HT1080 (cell line): Measurements from ENCODE around the gene KLHDC8A. TPM values are rescaled to one million over a fixed set of nuclear protein-coding genes. Genes with fewer than 3 reads are reported as not detected.
A peak's percentile ranks its signal among the peaks of the same experiment; 100 is the strongest.

ENCODE experiments used
- DNase-seq: peaks from one replicate; pipeline ENCODE4 v3.0.0-alpha.2; 2015; ENCODE audit warnings: low read depth
- total RNA-seq: library from RNA; depleted of rRNA; stranded (reverse); fragments of >200 nt; shearing (Covaris generic); gene quantifications from 2 replicates; pipeline ENCODE4 v1.2.3, GENCODE V29; 2014

KLHDC8A gene
- total RNA-seq, 1 experiment from 2014 or later, result not detected

DNA sequence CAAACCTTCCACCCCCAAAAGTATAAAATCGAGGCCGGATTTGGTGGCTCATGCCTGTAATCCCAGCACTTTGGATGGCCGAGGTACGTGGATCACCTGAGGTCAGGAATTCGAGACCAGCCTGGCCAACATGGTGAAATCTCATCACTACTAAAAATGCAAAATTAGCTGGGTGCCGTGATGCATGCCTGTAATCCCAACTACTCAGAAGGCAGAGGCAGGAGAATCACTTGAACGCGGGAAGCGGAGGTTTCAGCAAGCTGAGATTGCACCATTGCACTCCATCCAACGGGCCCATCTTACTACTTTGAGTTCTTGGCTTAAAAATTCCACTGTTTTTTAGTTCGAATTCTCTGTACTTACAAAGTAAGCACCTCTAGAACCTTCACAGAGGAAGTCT lies 11.0 kb downstream of the KLHDC8A start:
- DNase-seq, result no peak

DNA sequence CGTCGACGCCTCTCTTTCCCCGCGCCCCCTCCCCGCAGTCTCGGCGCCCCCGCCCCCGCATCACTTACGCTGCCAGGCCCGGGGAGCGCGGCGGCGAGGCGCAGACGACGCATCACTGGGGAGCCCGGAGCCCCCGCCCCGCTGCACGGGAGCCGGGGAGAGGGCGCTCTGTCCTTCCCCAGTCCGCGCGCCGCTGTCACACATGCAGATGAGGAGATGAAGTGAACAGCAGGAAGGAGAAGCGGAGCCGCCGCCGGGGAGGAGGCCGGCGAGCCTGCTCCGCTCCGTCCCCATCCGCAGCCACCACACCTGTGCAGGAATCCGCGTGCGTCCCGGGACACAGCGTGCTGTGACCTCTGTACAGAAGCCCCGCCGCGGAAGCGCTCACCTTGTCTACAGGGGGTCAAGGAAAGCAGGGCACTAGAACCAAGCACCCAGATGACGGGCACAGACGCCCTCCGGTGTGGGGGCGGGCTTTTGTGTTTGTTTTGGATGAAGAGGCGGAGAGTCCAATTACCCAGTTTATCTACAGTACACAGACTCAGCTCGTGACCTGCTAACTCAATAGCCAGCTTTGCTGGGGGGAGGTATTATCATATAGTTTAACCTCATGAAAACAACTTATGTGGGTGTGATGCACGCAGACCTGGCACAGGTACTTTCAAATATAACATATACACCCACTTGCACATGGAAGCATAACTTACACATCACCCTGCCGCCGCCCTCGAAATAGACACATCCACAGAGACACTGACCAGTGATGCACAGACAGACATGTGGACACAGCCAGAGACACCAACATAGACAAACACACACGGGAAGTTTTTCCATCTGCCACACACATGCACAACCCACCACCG lies 12.4 kb downstream of the KLHDC8A start:
- no peak for DNase-seq

GRCh38 chr1:205343431-205344065 lies 13.2 kb downstream of the KLHDC8A start:
- no peak for DNase-seq

DNA sequence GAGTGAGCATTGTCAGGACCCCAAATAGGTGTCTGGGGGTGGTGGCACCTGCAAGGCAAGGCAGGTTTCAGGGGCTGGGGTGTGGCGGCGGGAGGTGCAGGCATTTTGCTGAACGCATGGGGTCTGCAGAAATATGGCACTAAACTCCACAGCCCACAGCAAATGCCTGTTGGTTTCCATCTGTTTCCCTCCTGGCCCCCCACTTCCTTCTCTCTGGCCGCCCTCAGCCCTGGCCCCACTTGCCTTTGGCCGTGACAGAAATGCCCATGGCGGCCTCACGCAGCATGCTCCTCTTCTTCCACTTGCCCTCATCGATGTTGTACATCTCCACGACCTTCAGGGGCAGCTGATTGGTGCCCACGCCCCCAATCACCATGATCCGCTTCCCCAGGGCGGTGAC lies 13.7 kb downstream of the KLHDC8A start:
- no peak for DNase-seq

DNA sequence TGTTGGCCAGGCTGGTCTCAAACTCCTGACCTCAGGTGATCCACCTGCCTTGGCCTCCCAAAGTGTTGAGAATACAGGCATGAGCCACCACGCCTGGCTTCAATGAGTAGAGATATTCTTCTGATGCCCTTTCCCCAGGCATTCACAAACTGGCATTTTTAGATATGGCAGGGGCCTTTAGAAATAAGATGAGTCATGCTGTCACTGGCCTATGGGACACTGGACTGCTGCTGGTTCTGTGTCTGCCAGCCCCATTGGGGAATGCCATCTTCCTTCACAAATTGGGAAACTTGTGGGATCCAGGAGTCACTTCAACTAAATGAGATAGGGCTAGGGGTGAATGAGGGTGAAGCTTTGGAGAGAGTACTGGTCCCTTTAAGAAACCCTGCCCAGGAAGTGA lies 16.0 kb downstream of the KLHDC8A start:
- no peak for DNase-seq

GRCh38 chr1:205339717-205340116 lies 17.0 kb downstream of the KLHDC8A start:
- no peak for DNase-seq

- no peak for DNase-seq
These were observed 17.5 kb downstream of the KLHDC8A start for GRCh38 chr1:205339197-205339702.

- DNase-seq, result no peak
These were observed 18.7 kb downstream of the KLHDC8A start for GRCh38 chr1:205338011-205338410.

DNA sequence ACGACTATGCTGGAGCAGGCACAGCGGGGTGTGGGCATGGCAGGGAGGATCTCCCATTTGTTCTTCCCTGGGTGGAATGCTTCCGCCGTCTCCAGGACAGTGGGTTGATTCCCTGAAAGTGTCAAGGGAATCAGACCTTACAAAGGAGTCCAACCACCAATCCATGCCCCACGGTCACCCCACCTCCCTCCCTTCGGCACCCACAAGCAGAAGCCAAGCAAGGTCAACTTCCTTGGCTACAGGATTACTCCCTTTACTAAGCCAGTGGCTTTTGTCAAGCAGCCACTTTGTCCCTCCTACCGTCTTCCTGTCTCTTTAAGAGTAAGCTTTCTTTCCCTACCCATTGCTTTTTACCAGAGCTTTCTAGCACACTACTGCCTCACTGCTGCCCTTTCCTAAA lies 19.2 kb downstream of the KLHDC8A start:
- no peak for DNase-seq

DNA sequence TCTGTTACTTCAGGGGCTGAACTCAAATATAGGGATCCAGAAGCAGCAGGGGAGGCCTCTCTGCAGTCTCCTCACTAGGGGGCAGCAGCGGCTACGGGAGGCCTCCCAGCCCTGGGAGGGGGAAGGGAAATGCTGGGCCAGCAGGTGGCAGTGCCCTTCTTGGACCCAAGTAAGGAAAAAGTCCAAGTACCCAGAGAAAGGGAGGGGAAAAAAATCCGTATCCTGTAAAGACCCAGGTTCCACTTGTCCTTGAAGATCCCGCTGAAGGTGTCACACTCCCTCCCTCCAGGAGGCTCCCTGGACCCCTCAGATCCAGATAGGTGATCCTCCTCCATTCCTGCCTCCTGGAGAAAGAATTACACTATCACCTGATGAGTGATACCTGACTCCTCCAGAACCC lies 21.0 kb downstream of the KLHDC8A start:
- peak; percentile 74 for DNase-seq

GRCh38 chr1:205332015-205332791 lies 24.5 kb downstream of the KLHDC8A start:
- no peak for DNase-seq

DNA sequence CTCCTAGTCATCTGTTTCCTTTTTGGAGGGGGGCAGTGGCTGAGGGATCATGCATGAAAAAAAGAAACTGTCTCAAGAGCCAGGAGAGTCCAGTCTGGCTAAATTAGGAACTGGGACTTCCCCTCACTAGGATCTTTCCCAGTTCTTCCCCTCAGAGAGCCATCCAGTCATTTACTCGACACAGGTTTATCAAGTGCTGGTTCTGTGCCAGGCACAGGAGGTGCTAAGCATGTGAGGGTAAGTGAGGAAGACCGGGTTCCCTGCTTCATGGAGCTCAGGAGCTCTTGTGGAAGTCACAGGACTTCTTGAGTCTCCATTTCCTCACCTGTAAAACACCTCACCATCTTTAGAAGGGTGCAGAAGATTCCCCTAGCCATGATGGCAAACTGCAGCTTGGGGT lies 26.6 kb downstream of the KLHDC8A start:
- no peak for DNase-seq

DNA sequence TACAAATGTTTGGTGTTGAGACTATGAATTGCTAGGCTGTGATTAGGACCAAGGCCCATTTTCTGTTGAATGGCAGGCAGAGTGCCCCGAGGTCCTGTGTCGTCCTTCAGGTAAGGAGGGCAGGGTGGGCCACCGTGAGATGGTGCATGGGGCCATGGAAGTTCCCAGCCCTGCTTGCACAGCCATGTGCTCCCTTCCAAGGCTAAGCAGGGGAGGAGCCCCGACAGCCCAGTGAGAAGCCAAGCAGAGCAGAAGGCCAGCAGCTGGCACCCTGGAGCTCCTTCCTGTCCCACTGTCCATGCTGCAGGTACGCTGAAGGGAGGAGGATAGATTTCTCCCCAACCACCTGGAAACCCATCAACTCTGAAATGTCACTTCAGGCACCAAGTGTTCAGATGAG lies 27.0 kb downstream of the KLHDC8A start:
- DNase-seq, result no peak

DNA sequence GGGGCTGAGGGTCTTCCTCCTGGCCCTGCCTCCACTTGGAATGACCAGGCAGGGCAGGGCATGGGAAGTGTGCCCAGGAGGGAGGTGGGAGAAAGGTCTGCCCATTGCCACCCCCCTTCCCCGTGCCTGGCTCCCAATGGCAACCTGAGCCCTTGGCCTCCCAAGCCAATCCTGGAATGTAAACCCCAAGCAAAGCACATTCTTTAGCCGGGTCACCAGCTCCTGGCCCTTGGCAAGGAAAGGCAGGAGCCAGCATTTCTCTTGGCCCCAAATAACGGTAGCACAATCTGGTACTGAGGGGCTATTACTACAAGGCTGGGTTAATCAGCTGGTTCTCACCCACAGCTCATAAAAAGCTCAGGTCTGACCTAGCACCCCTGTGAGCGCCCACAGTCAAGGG lies 28.2 kb downstream of the KLHDC8A start:
- DNase-seq, result no peak

DNA sequence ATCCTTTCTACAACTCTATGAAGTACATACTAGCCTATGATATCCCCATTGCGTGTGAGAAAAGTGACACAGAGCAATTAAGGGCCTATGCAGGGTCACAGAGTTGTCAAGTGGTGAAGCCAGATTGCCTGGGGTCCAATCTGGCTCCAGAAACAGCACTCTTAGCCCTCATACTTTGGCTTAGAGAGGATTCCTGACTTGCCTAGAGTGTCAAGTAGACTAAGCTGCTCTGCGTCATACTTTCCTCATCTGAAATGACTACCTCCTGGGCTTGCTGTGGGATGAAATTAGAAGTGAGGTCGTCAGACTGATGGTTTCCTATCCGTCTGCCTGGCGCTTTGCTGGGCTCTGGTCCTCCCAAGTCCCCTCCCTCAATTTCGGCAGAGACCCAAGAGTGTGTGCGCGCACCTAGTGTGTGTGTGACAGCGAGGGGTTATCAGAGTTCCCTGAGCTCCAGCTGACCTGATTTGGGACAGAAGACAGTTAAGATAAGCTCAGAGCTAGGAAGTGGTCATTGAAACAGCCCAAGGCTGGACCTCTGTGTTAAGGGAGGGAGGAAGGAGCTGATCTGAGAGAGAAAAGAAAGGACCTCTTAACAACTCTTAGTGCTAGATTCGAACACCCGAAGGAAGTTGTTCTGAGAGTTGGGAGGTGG lies 29.8 kb downstream of the KLHDC8A start:
- DNase-seq, result peak; percentile 36

DNA sequence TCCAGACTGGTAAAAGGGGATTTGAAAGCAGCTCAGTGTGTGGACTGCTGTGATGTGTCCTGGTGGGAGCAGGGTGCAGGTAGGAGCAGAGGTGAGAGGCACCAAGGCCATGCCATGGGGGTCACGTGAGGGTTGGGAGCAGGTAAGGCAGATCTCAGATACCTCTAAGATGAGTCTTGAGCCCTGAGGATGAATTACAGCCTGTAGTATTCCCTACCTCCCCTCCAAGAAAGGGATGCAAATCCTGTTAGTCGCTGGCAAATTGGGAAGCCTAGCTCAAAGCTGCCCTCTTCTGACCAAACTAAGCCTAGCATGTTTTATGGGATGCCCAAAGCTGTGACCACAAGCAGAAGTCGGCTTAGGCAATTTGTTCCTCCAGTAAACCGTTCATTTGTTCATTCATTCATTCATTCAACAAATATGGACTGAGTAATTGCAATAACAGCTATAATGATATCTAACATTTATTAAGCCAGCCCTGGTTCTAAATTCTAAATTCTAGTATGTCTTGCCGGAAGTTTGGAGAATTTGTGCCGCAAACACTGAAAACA lies 31.3 kb downstream of the KLHDC8A start:
- DNase-seq, result peak; percentile 78

- DNase-seq, result peak; percentile 52
These were observed 31.9 kb downstream of the KLHDC8A start for GRCh38 chr1:205324781-205325180.

- DNase-seq, result no peak
These were observed 32.9 kb downstream of the KLHDC8A start for GRCh38 chr1:205323794-205324193.

GRCh38 chr1:205321959-205322283 lies 34.8 kb downstream of the KLHDC8A start:
- DNase-seq, result no peak

DNA sequence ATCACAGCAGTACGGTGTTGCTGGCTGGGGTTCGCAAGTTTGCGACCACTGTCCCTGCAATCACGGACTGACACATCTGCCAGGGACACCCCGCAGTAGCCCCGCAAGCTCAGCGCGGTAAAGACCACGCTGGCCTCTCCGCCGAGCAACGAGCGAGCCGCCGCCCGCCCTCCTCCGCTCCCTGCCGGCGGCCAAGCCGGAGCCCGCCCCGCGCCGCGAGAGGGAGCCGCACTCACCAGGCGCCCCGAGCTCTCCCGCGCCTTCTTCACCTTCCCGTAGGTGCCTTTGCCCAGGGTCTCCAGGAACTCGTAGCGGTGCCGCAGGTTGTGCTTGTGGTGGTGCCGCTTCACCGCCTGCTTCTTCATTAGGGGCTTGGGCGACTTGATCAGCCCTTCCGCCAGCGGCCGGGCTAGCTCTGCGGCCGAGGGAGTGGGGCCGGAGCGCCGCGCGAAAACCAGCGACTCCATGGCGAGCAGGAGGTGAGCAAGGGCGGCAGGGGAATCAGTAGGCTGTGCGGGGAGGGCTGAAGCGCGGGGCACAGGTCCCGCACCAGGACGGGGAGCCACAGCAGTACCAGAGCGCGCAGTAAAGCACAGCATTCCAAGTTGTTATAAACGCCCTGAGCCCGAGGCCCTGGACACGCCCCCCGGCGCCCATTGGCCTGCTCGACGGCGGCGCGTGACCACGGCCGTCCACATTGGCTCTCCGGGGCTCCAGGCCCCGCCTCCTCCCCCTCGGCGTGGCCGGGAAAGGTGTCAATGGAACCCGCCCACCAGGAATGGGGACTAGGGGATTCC lies 35.4 kb downstream of the KLHDC8A start, which contains the start of gene NUAK2:
NUAK2 (minus strand) TSS at position 584 of the 797 bp plus-strand sequence; CDS start at position 467, 117 bp downstream.
- DNase-seq, result peak; percentile 85
